Mucosa of descending colon (tissue), 3 donors: ENCODE data around the gene RNF149. TPM values are rescaled to one million over a fixed set of nuclear protein-coding genes. Genes with fewer than 3 reads are reported as not detected.

Experiments used
- ATAC-seq: fragments of 200-7000 bp; cut with Tn5 transposase; one replicate; pipeline ENCODE4 v1.9.1; 2020; ENCODE audit warnings: mild to moderate bottlenecking, moderate library complexity
- DNase-seq, 3 donors: peaks; one replicate each; pipeline ENCODE4 v3.0.0-alpha.2; 2020
- H3K36me3 ChIP-seq: fragments of 200-600 bp; one replicate; pipeline ENCODE4 v1.8.0; 2021; ENCODE audit warnings: low read depth, mild to moderate bottlenecking
- H3K4me1 ChIP-seq: fragments of 200-600 bp; one replicate; pipeline ENCODE4 v1.8.0; 2021; ENCODE audit warnings: low read depth, mild to moderate bottlenecking
- H3K4me3 ChIP-seq: fragments of 200-600 bp; one replicate; pipeline ENCODE4 v1.8.0; 2021; ENCODE audit warnings: mild to moderate bottlenecking
- H3K9me3 ChIP-seq: fragments of 200-600 bp; one replicate; pipeline ENCODE4 v1.8.0; 2021; ENCODE audit warnings: mild to moderate bottlenecking
- intact Hi-C, 2 donors: fragments of 100-400 bp; cut with DNase I in 1 of 2; cut with micrococcal nuclease in 1 of 2; formaldehyde crosslinking; loops; one replicate each; pipeline versions ENCODE4 v1.11.0 to v1.11.1; 2022; cut with DNase I, micrococcal nuclease
- microRNA-seq: library from miRNA; unstranded; fragments of <30 nt; microRNA quantifications from one replicate; pipeline ENCODE4, GENCODE V29; 2019
- total RNA-seq, 3 donors: library from RNA; stranded (reverse); fragmentation: NEBNext Ultra II Directional in 2 of 3; extraction: Animal tissue kit (Norgen Biotek cat#: 25700) in 2 of 3; gene quantifications; one replicate each; pipeline versions ENCODE4 v1.2.1 to v1.2.4, GENCODE V29; 2021 to 2023
- TF ChIP-seq, protein P1 (sequence below): fragments of 200-600 bp; IDR thresholded peaks from one replicate; pipeline ENCODE4 v1.8.0; 2022; ENCODE audit warnings: antibody characterized with exemption, mild to moderate bottlenecking
- donor health status: DM: no; HTN: no; CAD: no; lungs with moderate emphysema.
- donor health status: DM: no; HTN: no; CAD: no.
- donor health status: DM: no; HTN: yes; CAD: no.

The RNF149 gene
- total RNA-seq, 3 donors from 2014 or later = 50.5 to 62.5 (median 56.3) TPM

DNA sequence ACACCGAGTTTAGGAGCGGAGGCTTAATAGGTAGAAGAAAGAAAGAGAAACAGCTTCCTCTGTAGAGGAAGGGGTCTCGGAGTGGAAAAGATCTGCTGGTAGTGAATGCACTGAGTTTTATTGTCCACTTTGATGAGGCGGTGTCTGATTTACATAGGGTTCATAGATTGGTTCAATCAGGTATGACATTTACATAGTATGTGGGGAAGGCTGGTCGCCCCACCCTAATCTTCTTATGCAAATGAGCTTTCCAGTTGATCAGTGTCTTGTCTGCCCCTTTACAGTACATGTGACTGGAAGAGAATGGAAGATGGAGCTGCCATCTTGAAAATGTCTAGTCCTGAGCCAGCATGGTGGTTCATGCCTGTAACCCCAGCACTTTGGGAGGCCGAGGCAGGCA lies 75.7 kb downstream of the RNF149 start:
- H3K36me3 ChIP-seq = no peaks in the 10 kb centered on the region
- H3K9me3 ChIP-seq = peaks cover 3% of the 10 kb centered on the region
- intact Hi-C loops = no loop called here
- no peak for DNase-seq
- TF ChIP-seq, protein P1, sequence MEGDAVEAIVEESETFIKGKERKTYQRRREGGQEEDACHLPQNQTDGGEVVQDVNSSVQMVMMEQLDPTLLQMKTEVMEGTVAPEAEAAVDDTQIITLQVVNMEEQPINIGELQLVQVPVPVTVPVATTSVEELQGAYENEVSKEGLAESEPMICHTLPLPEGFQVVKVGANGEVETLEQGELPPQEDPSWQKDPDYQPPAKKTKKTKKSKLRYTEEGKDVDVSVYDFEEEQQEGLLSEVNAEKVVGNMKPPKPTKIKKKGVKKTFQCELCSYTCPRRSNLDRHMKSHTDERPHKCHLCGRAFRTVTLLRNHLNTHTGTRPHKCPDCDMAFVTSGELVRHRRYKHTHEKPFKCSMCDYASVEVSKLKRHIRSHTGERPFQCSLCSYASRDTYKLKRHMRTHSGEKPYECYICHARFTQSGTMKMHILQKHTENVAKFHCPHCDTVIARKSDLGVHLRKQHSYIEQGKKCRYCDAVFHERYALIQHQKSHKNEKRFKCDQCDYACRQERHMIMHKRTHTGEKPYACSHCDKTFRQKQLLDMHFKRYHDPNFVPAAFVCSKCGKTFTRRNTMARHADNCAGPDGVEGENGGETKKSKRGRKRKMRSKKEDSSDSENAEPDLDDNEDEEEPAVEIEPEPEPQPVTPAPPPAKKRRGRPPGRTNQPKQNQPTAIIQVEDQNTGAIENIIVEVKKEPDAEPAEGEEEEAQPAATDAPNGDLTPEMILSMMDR = no peak
- no peaks in the 10 kb centered on the region for H3K4me1 ChIP-seq
- no peak overlapping the region for H3K4me3 ChIP-seq
- ATAC-seq = no peak

DNA sequence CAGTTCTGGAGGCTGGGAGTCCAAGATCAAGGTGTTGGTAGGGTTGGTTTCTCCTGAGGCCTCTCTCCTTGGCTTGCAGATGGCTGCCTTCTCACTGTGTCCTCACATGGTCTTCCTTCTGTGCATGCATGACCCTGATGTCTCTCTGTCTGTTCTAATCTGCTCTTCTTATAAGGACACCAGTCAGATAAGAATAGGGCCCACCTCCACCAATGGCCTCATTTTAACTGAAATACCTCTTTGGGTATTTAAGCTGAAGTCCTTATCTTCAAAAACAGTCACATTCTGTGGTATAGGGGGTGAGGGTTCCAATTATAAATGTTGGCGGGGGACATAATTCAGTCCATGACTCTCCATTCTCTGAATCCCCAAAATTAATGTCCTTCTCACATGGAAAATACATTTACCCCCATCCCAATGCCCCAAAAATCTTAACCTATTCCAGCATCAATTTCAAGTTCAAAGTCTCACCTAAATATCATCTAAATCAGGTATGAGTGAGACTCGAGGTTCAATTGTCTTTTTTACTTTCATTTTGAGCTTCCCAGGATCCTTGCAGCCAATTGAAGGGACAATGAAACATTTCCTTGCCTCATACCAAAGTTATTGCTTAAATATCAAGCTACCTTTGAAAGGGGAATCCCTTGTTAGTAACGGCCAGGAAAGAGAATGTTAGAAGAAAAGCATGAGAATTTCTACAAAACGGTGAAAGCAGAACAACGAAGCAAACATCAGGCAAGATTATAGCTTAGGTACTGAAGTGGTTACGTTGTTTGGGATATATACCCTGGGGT lies 76.4 kb downstream of the RNF149 start:
- no peak overlapping the region for H3K4me3 ChIP-seq
- no peaks in the 10 kb centered on the region for H3K4me1 ChIP-seq
- no peak for ATAC-seq
- no peaks in the 10 kb centered on the region for H3K36me3 ChIP-seq
- no peak for DNase-seq
- intact Hi-C loops = no loop called here
- TF ChIP-seq, protein P1 = no peak
- peaks cover 3% of the 10 kb centered on the region for H3K9me3 ChIP-seq

DNA sequence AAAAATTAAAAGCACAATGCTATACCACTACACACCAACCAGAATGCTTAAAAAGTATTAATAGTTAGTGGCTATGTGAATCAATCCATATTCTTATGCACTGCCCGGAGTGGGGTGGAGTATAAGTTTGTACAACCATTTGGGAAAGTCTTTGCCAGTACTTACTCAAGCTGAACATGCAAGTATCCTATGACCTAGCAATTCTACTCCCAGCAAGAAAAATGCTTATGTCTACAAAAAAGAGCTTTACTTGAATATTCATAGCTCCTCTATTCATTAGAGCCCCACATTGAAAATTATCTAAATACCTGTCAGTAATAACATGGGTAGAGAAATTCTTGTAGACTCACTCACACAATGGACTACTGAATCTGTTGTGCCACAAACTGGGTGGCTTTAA lies 77.3 kb downstream of the RNF149 start:
- Histone ChIP-seq H3K36me3 (no peaks in the 10 kb centered on the region), H3K4me1 (no peaks in the 10 kb centered on the region), H3K4me3 (no peak overlapping the region), H3K9me3 (peaks cover under 1% of the 10 kb centered on the region)
- no peak for ATAC-seq
- TF ChIP-seq, protein P1 = no peak
- intact Hi-C loops = no loop called here
- no peak for DNase-seq

DNA sequence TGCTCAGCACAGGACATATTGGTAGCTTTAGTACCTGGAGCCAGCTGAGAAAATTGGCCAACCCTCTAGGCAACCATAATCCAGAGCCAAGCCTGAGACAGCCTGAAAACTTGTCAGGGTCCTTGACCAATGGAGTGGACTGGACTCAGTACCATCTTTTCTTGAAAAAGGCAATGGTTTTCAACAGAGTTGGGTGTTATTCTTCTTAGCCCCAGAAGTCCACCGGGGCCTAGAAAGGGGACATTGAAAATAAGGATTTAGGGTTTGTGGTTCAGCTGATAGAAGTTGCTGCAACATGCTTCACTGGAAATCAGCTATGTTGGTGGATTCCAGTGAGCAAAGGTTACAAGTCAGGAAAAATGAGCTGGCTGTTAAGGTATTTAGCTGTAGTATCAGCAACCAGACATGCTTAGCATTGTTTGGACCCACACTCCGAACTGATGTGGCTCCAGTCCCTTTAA lies 77.9 kb downstream of the RNF149 start:
- ATAC-seq = no peak
- TF ChIP-seq, protein P1 = no peak
- Histone ChIP-seq H3K36me3 (no peaks in the 10 kb centered on the region), H3K4me1 (no peaks in the 10 kb centered on the region), H3K4me3 (no peak overlapping the region), H3K9me3 (no peaks in the 10 kb centered on the region)
- intact Hi-C loops = no loop called here
- no peak for DNase-seq

Small RNAs within 50 kb of the gene (microRNA-seq; reads per million reads assigned to microRNA genes)
- 2.3 reads per million, percentile 5 among the genes with 10 or more reads in this experiment for gene MIR5696

Other genes starting within 250 kb of the RNF149 start
- 10 to 100 TPM; 14.4 to 28.8 (median 17.7) TPM for gene TBC1D8, start 157.3 kb downstream of the RNF149 start, total RNA-seq
- 10 to 100 TPM; 39.3 to 56.7 (median 54.4) TPM for gene CNOT11, start 55.8 kb downstream of the RNF149 start, total RNA-seq
- gene CREG2, start 78.8 kb upstream of the RNF149 start, total RNA-seq = 1 to 10 TPM in 1 of 3 donors, under 1 TPM in 1, not detected in 1; 0.19 to 1.1 TPM
- not detected for gene RFX8, start 166.4 kb upstream of the RNF149 start, total RNA-seq